H1 (cell line): ENCODE measurements around the gene ASB4. TPM values are rescaled to one million over a fixed set of nuclear protein-coding genes. Genes with fewer than 3 reads are reported as not detected.

ENCODE experiments used
- CTCF ChIA-PET: fragments of 300-600 bp; sonication (Branson Sonifier 250); formaldehyde crosslinking; loops from one replicate; lab custom pipeline; 2021; ENCODE audit not compliant: partially characterized antibody; lab: Charles Lee
- POLR2A ChIA-PET: fragments of 300-600 bp; sonication (Branson Sonifier 250); formaldehyde crosslinking; loops from one replicate; lab custom pipeline; 2021; ENCODE audit warnings: inconsistent platforms; ENCODE audit not compliant: partially characterized antibody; lab: Charles Lee
- DNase-seq, 2 experiments: peaks; one replicate each; pipeline versions ENCODE4 v3.0.0 to v3.0.0-alpha.2; 2010 to 2022; ENCODE audit warnings: low spot score in 2 of 2, low read depth in 1 of 2, mixed read lengths in 1 of 2
- FAIRE-seq: peaks from 2 replicates; lab custom pipeline; 2011; peaks lifted over from hg19 to GRCh38; lab: Jason Lieb, UNC
- H2AFZ ChIP-seq: 2 replicates; pipeline ENCODE4 v1.8.1; 2012; ENCODE audit warnings: low read length, inconsistent platforms
- H2AK5ac ChIP-seq: 2 replicates; pipeline ENCODE4 v1.6.1; 2013; ENCODE audit warnings: low read depth, low read length
- H2BK120ac ChIP-seq: replicated peaks from 2 replicates; pipeline ENCODE3; 2013; ENCODE audit warnings: low read depth, low read length, inconsistent platforms
- H2BK12ac ChIP-seq: 2 replicates; pipeline ENCODE4 v1.6.1; 2013; ENCODE audit warnings: low read depth, low read length
- H2BK15ac ChIP-seq: 2 replicates; pipeline ENCODE4 v1.6.1; 2013; ENCODE audit warnings: low read length
- H2BK20ac ChIP-seq: 2 replicates; pipeline ENCODE4 v1.6.1; 2013; ENCODE audit warnings: low read length
- H2BK5ac ChIP-seq: 2 replicates; pipeline ENCODE4 v1.6.1; 2013; ENCODE audit warnings: low read depth, low read length
- H3K14ac ChIP-seq: 2 replicates; pipeline ENCODE4 v1.6.1; 2013; ENCODE audit warnings: inconsistent platforms; ENCODE audit not compliant: insufficient read length
- H3K18ac ChIP-seq: 2 replicates; pipeline ENCODE4 v1.6.1; 2013; ENCODE audit warnings: low read length; ENCODE audit errors: extremely low read depth
- H3K23ac ChIP-seq: 2 replicates; pipeline ENCODE4 v1.6.1; 2013; ENCODE audit warnings: inconsistent platforms; ENCODE audit not compliant: insufficient read length
- H3K23me2 ChIP-seq: 2 replicates; pipeline ENCODE4 v1.6.1; 2013; ENCODE audit warnings: low read depth, low read length
- H3K27ac ChIP-seq: 2 replicates; pipeline ENCODE4 v1.6.1; 2011; ENCODE audit warnings: low read depth, low read length, inconsistent platforms
- H3K27me3 ChIP-seq, 4 experiments: replicated peaks in 1 of 4; 1 replicate in 1 of 4; 2 replicates in 3 of 4; pipeline versions ENCODE4 v1.6.1 to v1.8.1; 2011 to 2013; ENCODE audit warnings: low read length in 3 of 4, mild to moderate bottlenecking in 3 of 4, inconsistent platforms in 2 of 4, mixed read lengths in 2 of 4, moderate library complexity in 1 of 4; ENCODE audit not compliant: control insufficient read depth in 3 of 4, insufficient read depth in 3 of 4; ENCODE audit errors: extremely low read depth in 1 of 4
- H3K36me3 ChIP-seq, 4 experiments: 2 replicates each; pipeline versions ENCODE4 v1.6.1 to v1.8.1; 2011 to 2013; ENCODE audit warnings: mild to moderate bottlenecking in 4 of 4, low read length in 3 of 4, moderate library complexity in 2 of 4, control low read depth in 1 of 4, inconsistent platforms in 1 of 4; ENCODE audit not compliant: insufficient read depth in 4 of 4, control insufficient read depth in 2 of 4
- H3K4ac ChIP-seq: replicated peaks from 2 replicates; pipeline ENCODE3; 2013; ENCODE audit warnings: low read length, low read depth, mixed read lengths, inconsistent platforms; ENCODE audit not compliant: insufficient read length
- H3K4me1 ChIP-seq, 4 experiments: replicated peaks in 1 of 4; 1 replicate in 1 of 4; 2 replicates in 3 of 4; pipeline versions ENCODE4 v1.6.1 to v1.8.1; 2011 to 2013; ENCODE audit warnings: low read length in 3 of 4, inconsistent platforms in 2 of 4, mixed read lengths in 1 of 4; ENCODE audit not compliant: insufficient read depth in 4 of 4, control insufficient read depth in 3 of 4
- H3K4me2 ChIP-seq, 2 experiments: 2 replicates each; pipeline versions ENCODE4 v1.6.1 to v1.8.1; 2011 to 2013; ENCODE audit warnings: low read depth in 2 of 2, low read length in 2 of 2, control low read depth in 1 of 2, inconsistent platforms in 1 of 2, mild to moderate bottlenecking in 1 of 2; ENCODE audit not compliant: insufficient read depth in 1 of 2
- H3K4me3 ChIP-seq, 4 experiments: fragments of 200-600, 300-600 bp in 1 of 4; sonication (generic), shearing (Covaris generic), sonication (Bioruptor Twin) in 1 of 4; 2 replicates each; pipeline versions ENCODE4 v1.5.1 to v1.8.1; 2011 to 2016; ENCODE audit warnings: low read length in 4 of 4, low read depth in 3 of 4, control low read depth in 2 of 4, inconsistent platforms in 2 of 4, mild to moderate bottlenecking in 2 of 4, mixed read lengths in 1 of 4, moderate library complexity in 1 of 4; ENCODE audit not compliant: insufficient read depth in 2 of 4; ENCODE audit errors: extremely low read depth in 1 of 4
- H3K56ac ChIP-seq: replicated peaks from 2 replicates; pipeline ENCODE3; 2013; ENCODE audit warnings: low read depth, mild to moderate bottlenecking, mixed read lengths, low read length, inconsistent platforms; ENCODE audit not compliant: insufficient read length
- H3K79me1 ChIP-seq: 2 replicates; pipeline ENCODE4 v1.6.1; 2013; ENCODE audit warnings: low read depth, low read length, control low read depth
- H3K79me2 ChIP-seq, 2 experiments: 2 replicates each; pipeline versions ENCODE4 v1.6.1 to v1.8.1; 2012 to 2013; ENCODE audit warnings: low read length in 2 of 2, mild to moderate bottlenecking in 2 of 2, inconsistent platforms in 1 of 2; ENCODE audit not compliant: insufficient read depth in 2 of 2, control insufficient read depth in 1 of 2
- H3K9ac ChIP-seq, 4 experiments: replicated peaks in 1 of 4; 1 replicate in 1 of 4; 2 replicates in 3 of 4; pipeline versions ENCODE4 v1.6.1 to v1.8.1; 2011 to 2013; ENCODE audit warnings: low read depth in 3 of 4, low read length in 3 of 4, control low read depth in 2 of 4, mild to moderate bottlenecking in 2 of 4, moderate library complexity in 2 of 4, inconsistent platforms in 1 of 4; ENCODE audit errors: extremely low read depth in 1 of 4
- H3K9me3 ChIP-seq, 2 experiments: 2 replicates each; pipeline versions ENCODE4 v1.6.1 to v1.8.1; 2012 to 2013; ENCODE audit warnings: mild to moderate bottlenecking in 2 of 2, moderate library complexity in 2 of 2, control low read depth in 1 of 2, inconsistent platforms in 1 of 2, low read depth in 1 of 2, low read length in 1 of 2, mixed read lengths in 1 of 2; ENCODE audit not compliant: insufficient read depth in 2 of 2
- H4K20me1 ChIP-seq, 2 experiments: replicated peaks in 1 of 2; 2 replicates each; pipeline versions ENCODE3 to v1.8.1; 2011 to 2013; ENCODE audit warnings: inconsistent platforms in 2 of 2, low read length in 2 of 2, mild to moderate bottlenecking in 1 of 2; ENCODE audit not compliant: insufficient read depth in 2 of 2, control insufficient read depth in 1 of 2
- H4K5ac ChIP-seq: 2 replicates; pipeline ENCODE4 v1.6.1; 2013; ENCODE audit warnings: low read length, low read depth, mixed read lengths, inconsistent platforms; ENCODE audit not compliant: insufficient read length
- H4K8ac ChIP-seq: 2 replicates; pipeline ENCODE4 v1.8.0; 2013; ENCODE audit warnings: mild to moderate bottlenecking, moderate library complexity, low read length, inconsistent platforms; ENCODE audit not compliant: insufficient read depth; ENCODE audit errors: extremely low read depth
- H4K91ac ChIP-seq: replicated peaks from 2 replicates; pipeline ENCODE3; 2013; ENCODE audit warnings: low read length, mixed read lengths, inconsistent platforms; ENCODE audit not compliant: insufficient read length
- ASH2L ChIP-seq: fragments of 200-600, 300-600 bp; sonication (generic); IDR thresholded peaks from one replicate; pipeline ENCODE4 v1.7.1; 2017; ENCODE audit warnings: low read length
- CBX8 ChIP-seq: fragments of 300-800, 300-1000 bp; sonication (generic); IDR thresholded peaks from 2 replicates; pipeline ENCODE4 v1.7.1; 2016; ENCODE audit warnings: low read depth, low read length, borderline replicate concordance
- GTF2F1 ChIP-seq: IDR thresholded peaks from 2 replicates; pipeline ENCODE4 v1.6.1; 2012; ENCODE audit warnings: low read depth, low read length, improper control_type of control experiment, borderline replicate concordance
- KDM1A ChIP-seq: fragments of 200-600, 300-600 bp; sonication (generic); IDR thresholded peaks from 2 replicates; pipeline ENCODE4 v1.7.1; 2016; ENCODE audit warnings: mild to moderate bottlenecking, low read length, borderline replicate concordance
- MAFK ChIP-seq: IDR thresholded peaks from 2 replicates; pipeline ENCODE4 v1.6.1; 2012; ENCODE audit warnings: low read depth, mild to moderate bottlenecking, improper control_type of control experiment, low read length
- NANOG ChIP-seq: IDR thresholded peaks from 2 replicates; pipeline ENCODE4 v1.6.1; 2011; ENCODE audit warnings: low read length, low read depth, mild to moderate bottlenecking, inconsistent platforms; ENCODE audit not compliant: insufficient read depth, poor library complexity, severe bottlenecking
- RAD21 ChIP-seq, 2 experiments: IDR thresholded peaks in 1 of 2; conservative IDR thresholded peaks in 1 of 2; 2 replicates each; pipeline ENCODE4 v1.6.1; 2011; ENCODE audit warnings: low read depth in 2 of 2, low read length in 2 of 2, improper control_type of control experiment in 1 of 2, inconsistent platforms in 1 of 2, mild to moderate bottlenecking in 1 of 2, moderate library complexity in 1 of 2
- SIX5 ChIP-seq: IDR thresholded peaks from 2 replicates; pipeline ENCODE4 v1.6.1; 2011; ENCODE audit warnings: mild to moderate bottlenecking, low read depth, low read length
- WGBS, 2 experiments: shearing (Covaris generic) in 1 of 2; methylation state at CpG; one replicate each; pipeline versions ENCODE4 v1.1.6 to v1.1.7; 2013 to 2015; ENCODE audit warnings: low lambda C conversion rate in 2 of 2, mixed read lengths in 2 of 2, inconsistent platforms in 1 of 2, low coverage in 1 of 2, missing lambda C conversion rate in 1 of 2; ENCODE audit not compliant: insufficient replicate concordance in 2 of 2, insufficient coverage in 1 of 2, insufficient read length in 1 of 2; ENCODE audit errors: extremely low coverage in 1 of 2, missing lambda C conversion rate in 1 of 2; 5-methylcytosine and 5-hydroxymethylcytosine counted together
- polyA plus RNA-seq, 7 experiments: library from polyadenylated mRNA; depleted of rRNA in 3 of 7; stranded (reverse) in 5 of 7; unstranded in 2 of 7; fragments of >200 nt in 5 of 7; fragments of 200-250 nt in 2 of 7; gene quantifications; 1 replicate in 5 of 7; 2 replicates in 1 of 7; 4 replicates in 1 of 7; pipeline versions ENCODE4 v1.2.1 to v1.2.3, GENCODE V29; 2011 to 2013; ENCODE audit warnings: missing spikeins in 2 of 7, mixed read lengths in 2 of 7
- total RNA-seq: library from RNA; stranded (reverse); fragmentation: NEBNext Ultra II Directional; extraction: Animal tissue kit (Norgen Biotek cat#: 25700); gene quantifications from 2 replicates; pipeline ENCODE4 v1.2.1, GENCODE V29; 2021
- TF ChIP-seq, protein P1 (sequence below): IDR thresholded peaks from 2 replicates; pipeline ENCODE4 v1.6.1; 2011; ENCODE audit warnings: low read depth, mild to moderate bottlenecking, low read length; ENCODE audit not compliant: insufficient read depth
- TF ChIP-seq, protein P2 (sequence below): IDR thresholded peaks from 2 replicates; pipeline ENCODE4 v1.6.1; 2012; ENCODE audit warnings: low read length, inconsistent platforms

Gene ASB4
- total and polyA plus RNA-seq, 2 of the 8 experiments (the other 6 are each of a cell fraction or from before 2014, with no cell fraction given): not detected

DNA sequence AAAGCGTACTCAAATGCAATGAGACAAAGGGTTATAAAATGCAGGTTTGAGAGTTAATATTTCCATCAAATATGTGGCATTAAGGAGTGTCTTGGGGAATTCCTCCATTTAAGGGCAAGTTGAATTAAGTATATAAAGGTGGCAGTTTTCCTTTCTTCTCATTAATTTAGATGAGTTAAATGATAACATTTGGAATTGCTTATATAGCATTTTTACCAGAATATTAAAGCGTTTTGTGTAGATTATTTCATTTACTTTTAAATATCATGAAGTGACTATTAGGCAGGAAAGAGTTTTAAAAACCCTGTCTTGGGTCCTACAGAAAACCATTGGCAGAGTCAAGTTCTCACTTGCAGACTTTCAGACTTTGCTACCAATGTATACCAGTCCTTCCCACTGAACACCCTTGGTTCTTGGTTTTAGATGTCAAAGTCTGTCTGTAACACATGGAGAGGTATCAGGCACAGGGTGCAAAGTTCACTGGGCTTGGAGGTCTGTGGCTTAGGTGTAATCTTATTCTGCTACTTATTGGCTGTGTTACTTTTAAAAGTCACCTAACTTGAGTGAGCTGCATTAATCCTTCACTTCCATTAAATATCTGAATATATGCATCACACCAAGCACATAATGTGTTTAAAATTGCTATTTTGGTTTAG lies 51.0 kb downstream of the ASB4 start:
- H3K36me3 ChIP-seq: no peaks in the 10 kb centered on the region
- H4K5ac ChIP-seq: no peak overlapping the region
- no peak overlapping the region for H3K9ac ChIP-seq
- H3K9me3 ChIP-seq: no peaks in the 10 kb centered on the region
- no peak overlapping the region for H2AFZ ChIP-seq
- H4K91ac ChIP-seq: no peak overlapping the region
- H2BK120ac ChIP-seq: no peak overlapping the region
- H3K4me2 ChIP-seq: no peak overlapping the region
- POLR2A ChIA-PET: no interaction called here
- H3K79me1 ChIP-seq: no peaks in the 10 kb centered on the region
- H2BK5ac ChIP-seq: no peak overlapping the region
- no peak overlapping the region for H4K8ac ChIP-seq
- no peak overlapping the region for H3K4me3 ChIP-seq
- DNase-seq (no peak), FAIRE-seq (no peak)
- H3K56ac ChIP-seq: no peak overlapping the region
- no peak overlapping the region for H3K4ac ChIP-seq
- no peak overlapping the region for H2BK20ac ChIP-seq
- no peak overlapping the region for H2BK15ac ChIP-seq
- CTCF ChIA-PET: interaction anchor here (0.8 to 17.5 kb wide), 7 partner anchors 8 to 152 kb away, joined by 3 to 482 read pairs (median 5); no protein-coding TSS in a partner anchor
- H2AK5ac ChIP-seq: no peak overlapping the region
- no peaks in the 10 kb centered on the region for H3K23me2 ChIP-seq
- H3K79me2 ChIP-seq: no peaks in the 10 kb centered on the region
- no peaks in the 10 kb centered on the region for H4K20me1 ChIP-seq
- H3K27ac ChIP-seq: no peak overlapping the region
- H3K18ac ChIP-seq: no peak overlapping the region
- peaks cover 0 to 1% (median 0%) of the 10 kb centered on the region in 4 experiments; a peak in 1 of 7 replicates for H3K27me3 ChIP-seq
- no peaks in the 10 kb centered on the region for H3K4me1 ChIP-seq
- H2BK12ac ChIP-seq: no peak overlapping the region
- H3K23ac ChIP-seq: no peak overlapping the region
- 87% methylated on average over 2 of the region's 2 CpGs; no CpG with 5 or more reads in 1 of the 2 experiments for WGBS, 2 experiments
- H3K14ac ChIP-seq: no peak overlapping the region
- TF ChIP-seq KDM1A (no peak), SIX5 (no peak), NANOG (no peak), ASH2L (no peak), RAD21 (IDR thresholded peaks at IDR 0.05 in 1 of 2, conservative IDR thresholded peaks at IDR 0.05 in 1 of 2; ENCODE audit: low read depth in 2 of 2, low read length in 2 of 2) (no peak), CBX8 (no peak), GTF2F1 (no peak), MAFK (no peak)
- TF ChIP-seq, protein P1, sequence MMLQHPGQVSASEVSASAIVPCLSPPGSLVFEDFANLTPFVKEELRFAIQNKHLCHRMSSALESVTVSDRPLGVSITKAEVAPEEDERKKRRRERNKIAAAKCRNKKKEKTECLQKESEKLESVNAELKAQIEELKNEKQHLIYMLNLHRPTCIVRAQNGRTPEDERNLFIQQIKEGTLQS: no peak
- TF ChIP-seq, protein P2, sequence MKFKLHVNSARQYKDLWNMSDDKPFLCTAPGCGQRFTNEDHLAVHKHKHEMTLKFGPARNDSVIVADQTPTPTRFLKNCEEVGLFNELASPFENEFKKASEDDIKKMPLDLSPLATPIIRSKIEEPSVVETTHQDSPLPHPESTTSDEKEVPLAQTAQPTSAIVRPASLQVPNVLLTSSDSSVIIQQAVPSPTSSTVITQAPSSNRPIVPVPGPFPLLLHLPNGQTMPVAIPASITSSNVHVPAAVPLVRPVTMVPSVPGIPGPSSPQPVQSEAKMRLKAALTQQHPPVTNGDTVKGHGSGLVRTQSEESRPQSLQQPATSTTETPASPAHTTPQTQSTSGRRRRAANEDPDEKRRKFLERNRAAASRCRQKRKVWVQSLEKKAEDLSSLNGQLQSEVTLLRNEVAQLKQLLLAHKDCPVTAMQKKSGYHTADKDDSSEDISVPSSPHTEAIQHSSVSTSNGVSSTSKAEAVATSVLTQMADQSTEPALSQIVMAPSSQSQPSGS: no peak
